ENCODE results near the gene GRK5. TPM values are rescaled to one million over a fixed set of nuclear protein-coding genes. Genes with fewer than 3 reads are reported as not detected.

The GRK5 gene
- total RNA-seq, 1 experiment from 2014 or later, result 0.82 TPM

DNA sequence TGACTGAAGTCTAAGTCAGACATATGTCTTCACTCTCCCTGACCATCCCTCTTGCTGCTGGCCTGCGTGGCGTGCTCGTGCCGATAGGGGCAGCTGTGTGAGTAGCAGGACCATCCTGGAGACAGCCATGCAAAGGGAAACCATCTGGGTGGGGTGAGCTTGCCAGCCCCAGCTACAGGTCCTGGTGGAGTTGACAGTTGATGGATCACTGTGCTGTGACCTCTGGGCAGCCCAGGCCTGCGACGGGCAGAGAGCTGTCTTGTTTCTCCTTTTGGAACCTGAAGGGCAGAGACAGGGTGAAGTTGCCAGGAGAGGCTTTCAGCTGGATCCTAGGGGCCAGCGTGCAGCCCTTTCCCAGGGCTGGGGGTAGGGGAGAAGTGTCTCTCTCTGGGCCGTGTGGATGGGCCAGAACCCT, 44.7 kb downstream of the GRK5 start:
- DNase-seq (ENCODE audit: unreplicated experiment), result no peak
- intact Hi-C loops (cut with micrococcal nuclease), result loop anchor here (5.0 kb wide), 1 partner anchor 45 kb away; the partner anchor contains the start of gene GRK5
- H3K27ac Mint-ChIP-seq (ENCODE audit: low read depth, unreplicated experiment), result no peak overlapping the region
- BruUV-seq (replicated peaks), result no TSS peak
- CTCF ChIA-PET, result no interaction called here
- H3K9me3 Mint-ChIP-seq (ENCODE audit: unreplicated experiment), result no peaks in the 10 kb centered on the region
- H3K4me1 Mint-ChIP-seq (ENCODE audit: insufficient read depth, unreplicated experiment), result peaks cover 25% of the 10 kb centered on the region
- TF ChIP-seq CTCF (IDR thresholded peaks at IDR 0.05; ENCODE audit: unreplicated experiment), result no peak
- H3K27me3 Mint-ChIP-seq (ENCODE audit: insufficient read depth, unreplicated experiment), result no peaks in the 10 kb centered on the region
- H3K4me3 Mint-ChIP-seq (ENCODE audit: unreplicated experiment), result no peak overlapping the region
- POLR2A ChIA-PET, result interaction anchor here (1.0 kb wide), 1 partner anchor 60 kb away, joined by 3 read pairs; no protein-coding TSS in a partner anchor
- peaks cover 8% of the 10 kb centered on the region for H3K36me3 Mint-ChIP-seq (ENCODE audit: insufficient read depth, unreplicated experiment)

DNA sequence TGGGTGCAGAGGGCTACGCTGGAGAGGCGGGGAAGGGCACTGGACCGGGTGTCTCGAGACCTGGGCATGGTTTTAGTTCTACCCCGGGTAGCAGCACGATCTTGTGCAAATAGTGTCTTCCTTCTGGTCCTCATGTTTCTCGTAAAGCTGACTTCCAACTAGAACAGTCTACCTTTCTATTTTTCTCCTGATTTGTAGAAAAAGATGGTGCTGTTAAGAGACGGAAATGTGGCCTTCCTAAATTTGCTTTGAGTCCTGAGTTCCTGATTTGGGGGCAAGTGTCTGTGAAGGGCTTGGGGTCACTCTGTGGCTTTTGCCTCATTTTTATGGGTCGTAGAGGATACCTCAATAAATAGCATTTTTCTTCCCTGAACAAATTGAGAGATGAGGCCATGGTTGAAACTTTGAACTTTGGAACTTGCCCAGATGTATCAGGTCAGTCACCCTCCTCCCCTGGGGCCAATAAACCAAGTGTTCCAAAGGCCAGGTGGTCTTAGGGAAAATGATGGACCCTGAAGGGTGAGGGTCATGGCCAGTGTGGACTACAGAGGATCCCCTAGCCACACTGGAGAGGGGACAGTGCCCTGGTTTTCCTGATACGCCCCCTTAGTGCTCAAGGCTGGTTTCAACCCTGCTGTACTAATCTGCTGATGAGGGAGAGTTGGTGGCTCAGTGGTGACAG, 45.2 kb downstream of the GRK5 start:
- DNase-seq (ENCODE audit: unreplicated experiment), result no peak
- no peak for TF ChIP-seq CTCF (IDR thresholded peaks at IDR 0.05; ENCODE audit: unreplicated experiment)
- ChIA-PET CTCF (interaction anchor here (0.7 to 0.9 kb wide), 2 partner anchors 19 to 30 kb away, joined by 3 to 6 read pairs; no protein-coding TSS in a partner anchor), POLR2A (interaction anchor here (1.1 kb wide), 1 partner anchor 43 kb away, joined by 4 read pairs; no protein-coding TSS in a partner anchor)
- H3K4me3 Mint-ChIP-seq (ENCODE audit: unreplicated experiment), result no peak overlapping the region
- peak overlapping the region; percentile 89 for H3K27ac Mint-ChIP-seq (ENCODE audit: low read depth, unreplicated experiment)
- no TSS peak for BruUV-seq (replicated peaks)
- intact Hi-C loops (cut with micrococcal nuclease), result loop anchor here (5.0 kb wide), 1 partner anchor 45 kb away; the partner anchor contains the start of gene GRK5
- peaks cover 25% of the 10 kb centered on the region for H3K4me1 Mint-ChIP-seq (ENCODE audit: insufficient read depth, unreplicated experiment)
- H3K27me3 Mint-ChIP-seq (ENCODE audit: insufficient read depth, unreplicated experiment), result no peaks in the 10 kb centered on the region
- H3K9me3 Mint-ChIP-seq (ENCODE audit: unreplicated experiment), result no peaks in the 10 kb centered on the region
- peaks cover 7% of the 10 kb centered on the region for H3K36me3 Mint-ChIP-seq (ENCODE audit: insufficient read depth, unreplicated experiment)

- no peak for TF ChIP-seq CTCF (IDR thresholded peaks at IDR 0.05; ENCODE audit: unreplicated experiment)
- ChIA-PET CTCF (interaction anchor here (0.7 to 0.9 kb wide), 4 partner anchors 18 to 191 kb away, joined by 3 to 6 read pairs (median 3); no protein-coding TSS in a partner anchor), POLR2A (interaction anchor here (0.6 to 1.1 kb wide), 6 partner anchors 9 to 620 kb away, joined by 3 to 7 read pairs (median 3); no protein-coding TSS in a partner anchor)
- peak overlapping the region; percentile 89 for H3K27ac Mint-ChIP-seq (ENCODE audit: low read depth, unreplicated experiment)
- intact Hi-C loops (cut with micrococcal nuclease), result loop anchor here (5.0 kb wide), 1 partner anchor 46 kb away; the partner anchor contains the start of gene GRK5
- H3K4me1 Mint-ChIP-seq (ENCODE audit: insufficient read depth, unreplicated experiment), result peaks cover 25% of the 10 kb centered on the region
- no TSS peak for BruUV-seq (replicated peaks)
- H3K9me3 Mint-ChIP-seq (ENCODE audit: unreplicated experiment), result no peaks in the 10 kb centered on the region
- peaks cover 7% of the 10 kb centered on the region for H3K36me3 Mint-ChIP-seq (ENCODE audit: insufficient read depth, unreplicated experiment)
- H3K27me3 Mint-ChIP-seq (ENCODE audit: insufficient read depth, unreplicated experiment), result no peaks in the 10 kb centered on the region
- peak overlapping the region; percentile 50 for H3K4me3 Mint-ChIP-seq (ENCODE audit: unreplicated experiment)
- peak; percentile 72 for DNase-seq (ENCODE audit: unreplicated experiment)
Measured at GRCh38 chr10:119253433-119254174, 46.2 kb downstream of the GRK5 start.

DNA sequence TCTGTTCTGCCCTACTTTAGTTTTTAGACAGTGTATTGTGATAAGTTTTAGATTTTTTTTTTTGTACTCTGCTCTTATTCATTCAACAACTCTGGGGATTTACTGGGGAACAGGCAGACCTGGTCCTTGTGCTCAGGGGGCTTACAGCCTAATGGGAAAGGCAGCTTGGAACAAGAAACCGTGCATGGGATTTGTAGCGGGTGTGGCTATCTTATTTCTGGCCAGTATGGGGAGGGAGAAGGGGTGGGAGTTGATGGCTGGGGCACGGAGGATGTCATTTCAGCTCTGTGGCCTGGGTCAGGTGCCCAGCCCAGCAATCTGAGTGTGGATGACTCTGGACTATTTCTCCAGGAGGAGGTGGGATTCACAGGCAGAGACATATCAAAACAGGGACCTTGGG, 47.0 kb downstream of the GRK5 start:
- intact Hi-C loops (cut with micrococcal nuclease), result loop anchor here (5.0 kb wide), 1 partner anchor 47 kb away; the partner anchor contains the start of gene GRK5
- no peak for TF ChIP-seq CTCF (IDR thresholded peaks at IDR 0.05; ENCODE audit: unreplicated experiment)
- CTCF ChIA-PET, result no interaction called here
- no peak for DNase-seq (ENCODE audit: unreplicated experiment)
- peaks cover 25% of the 10 kb centered on the region for H3K4me1 Mint-ChIP-seq (ENCODE audit: insufficient read depth, unreplicated experiment)
- H3K27me3 Mint-ChIP-seq (ENCODE audit: insufficient read depth, unreplicated experiment), result no peaks in the 10 kb centered on the region
- BruUV-seq (replicated peaks), result no TSS peak
- peaks cover 7% of the 10 kb centered on the region for H3K36me3 Mint-ChIP-seq (ENCODE audit: insufficient read depth, unreplicated experiment)
- no peaks in the 10 kb centered on the region for H3K9me3 Mint-ChIP-seq (ENCODE audit: unreplicated experiment)
- no peak overlapping the region for H3K4me3 Mint-ChIP-seq (ENCODE audit: unreplicated experiment)
- POLR2A ChIA-PET, result interaction anchor here (0.7 kb wide), 1 partner anchor 12 kb away, joined by 3 read pairs; no protein-coding TSS in a partner anchor
- H3K27ac Mint-ChIP-seq (ENCODE audit: low read depth, unreplicated experiment), result peak overlapping the region; percentile 89
